ENCODE results near the gene STXBP5L.

DNA sequence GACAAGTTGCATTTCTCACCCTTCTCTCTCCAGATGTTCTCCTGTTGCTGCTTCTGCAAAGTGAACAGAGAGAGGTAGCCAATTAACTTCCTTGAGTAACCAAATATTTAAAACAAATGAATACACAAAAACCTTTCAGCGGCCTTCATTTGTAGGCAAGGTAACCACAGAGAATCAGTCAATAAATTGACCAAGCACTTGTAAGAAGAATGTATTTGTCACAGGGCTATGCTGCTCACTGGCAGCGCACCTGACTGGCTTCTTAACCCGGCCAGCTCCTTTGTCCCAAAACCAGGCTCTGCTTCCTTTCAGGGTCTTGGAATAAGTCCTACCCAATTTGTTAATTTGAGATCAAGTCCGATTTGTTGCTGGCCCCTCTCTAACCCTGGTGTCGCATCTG is 43.5 kb upstream of the STXBP5L start:
- TF ChIP-seq, protein P1, sequence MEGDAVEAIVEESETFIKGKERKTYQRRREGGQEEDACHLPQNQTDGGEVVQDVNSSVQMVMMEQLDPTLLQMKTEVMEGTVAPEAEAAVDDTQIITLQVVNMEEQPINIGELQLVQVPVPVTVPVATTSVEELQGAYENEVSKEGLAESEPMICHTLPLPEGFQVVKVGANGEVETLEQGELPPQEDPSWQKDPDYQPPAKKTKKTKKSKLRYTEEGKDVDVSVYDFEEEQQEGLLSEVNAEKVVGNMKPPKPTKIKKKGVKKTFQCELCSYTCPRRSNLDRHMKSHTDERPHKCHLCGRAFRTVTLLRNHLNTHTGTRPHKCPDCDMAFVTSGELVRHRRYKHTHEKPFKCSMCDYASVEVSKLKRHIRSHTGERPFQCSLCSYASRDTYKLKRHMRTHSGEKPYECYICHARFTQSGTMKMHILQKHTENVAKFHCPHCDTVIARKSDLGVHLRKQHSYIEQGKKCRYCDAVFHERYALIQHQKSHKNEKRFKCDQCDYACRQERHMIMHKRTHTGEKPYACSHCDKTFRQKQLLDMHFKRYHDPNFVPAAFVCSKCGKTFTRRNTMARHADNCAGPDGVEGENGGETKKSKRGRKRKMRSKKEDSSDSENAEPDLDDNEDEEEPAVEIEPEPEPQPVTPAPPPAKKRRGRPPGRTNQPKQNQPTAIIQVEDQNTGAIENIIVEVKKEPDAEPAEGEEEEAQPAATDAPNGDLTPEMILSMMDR (IDR thresholded peaks at IDR 0.05; ENCODE audit: insufficient read depth, low read depth, low read length) = no peak
- TF ChIP-seq EZH2 (IDR thresholded peaks at IDR 0.05; ENCODE audit: insufficient read depth, low read length) = no peak

Measured in astrocyte (in vitro differentiated cells and primary cell).